NCI-H446 (cell line): ENCODE data around the gene STX18.
A peak's percentile ranks its signal among the peaks of the same experiment; 100 is the strongest.
"Not testable (repeated sequence)": the region's sequence is repeated elsewhere in the genome, so short reads cannot be mapped to it uniquely, and the experiment has no call there.

ENCODE experiments used
- DNase-seq, 2 experiments: peaks; one replicate each; lab custom pipeline; 2025; lab: John Stamatoyannopoulos, UW

The STX18 gene

GRCh38 chr4:4479366-4479765, 62.5 kb downstream of the STX18 start:
- no peak for DNase-seq

- DNase-seq = no peak
Measured at GRCh38 chr4:4477796-4478195, 64.1 kb downstream of the STX18 start.

- DNase-seq = peak in 1 of 2 experiments; percentile 12
Measured at GRCh38 chr4:4477391-4477790, 64.5 kb downstream of the STX18 start.

GRCh38 chr4:4474476-4474875, 67.4 kb downstream of the STX18 start:
- no peak for DNase-seq

- DNase-seq = no peak
Measured at GRCh38 chr4:4472344-4472958, 69.4 kb downstream of the STX18 start.

GRCh38 chr4:4471195-4471594, 70.7 kb downstream of the STX18 start:
- DNase-seq = no peak

- no peak for DNase-seq
Measured at GRCh38 chr4:4470208-4470607, 71.6 kb downstream of the STX18 start.

- DNase-seq = not testable (repeated sequence)
Measured at GRCh38 chr4:4465238-4465637, 76.6 kb downstream of the STX18 start.

GRCh38 chr4:4462970-4463369, 78.9 kb downstream of the STX18 start:
- no peak for DNase-seq

- no peak for DNase-seq
Measured at GRCh38 chr4:4461850-4462249, 80.0 kb downstream of the STX18 start.

- DNase-seq = no peak
Measured at GRCh38 chr4:4461178-4461577, 80.7 kb downstream of the STX18 start.

- DNase-seq = no peak
Measured at GRCh38 chr4:4460759-4461158, 81.1 kb downstream of the STX18 start.

- no peak for DNase-seq
Measured at GRCh38 chr4:4459181-4459580, 82.7 kb downstream of the STX18 start.

- no peak for DNase-seq
Measured at GRCh38 chr4:4457803-4458553, 83.9 kb downstream of the STX18 start.

- no peak for DNase-seq
Measured at GRCh38 chr4:4456816-4457578, 84.9 kb downstream of the STX18 start.

GRCh38 chr4:4456351-4456750, 85.5 kb downstream of the STX18 start:
- DNase-seq = no peak

GRCh38 chr4:4455210-4455865, 86.5 kb downstream of the STX18 start:
- DNase-seq = no peak

GRCh38 chr4:4446434-4446833, 95.4 kb downstream of the STX18 start:
- no peak for DNase-seq

GRCh38 chr4:4443821-4444220, 98.0 kb downstream of the STX18 start:
- no peak for DNase-seq

GRCh38 chr4:4440333-4441061, 101.4 kb downstream of the STX18 start:
- no peak for DNase-seq

GRCh38 chr4:4439782-4440181, 102.1 kb downstream of the STX18 start:
- DNase-seq = no peak

- DNase-seq = no peak
Measured at GRCh38 chr4:4438891-4439290, 103.0 kb downstream of the STX18 start.
